HCT116 (cell line): ENCODE data around the gene UBE2O. TPM values are rescaled to one million over a fixed set of nuclear protein-coding genes. Genes with fewer than 3 reads are reported as not detected.

ENCODE experiments used
- ATAC-seq: fragments of 200-7000 bp; cut with Tn5 transposase; 2 replicates; pipeline ENCODE4 v1.9.1; 2020; ENCODE audit warnings: mild to moderate bottlenecking, moderate library complexity
- BruUV-seq: library from RNA; stranded (reverse); fragments of 400-500 nt; replicated peaks from 2 replicates; lab custom pipeline; 2021; lab: Mats Ljungman, UMichigan
- CTCF ChIA-PET: fragments of 300-600 bp; sonication (Branson Sonifier 250); formaldehyde crosslinking; loops from one replicate; lab custom pipeline; 2021; ENCODE audit warnings: antibody characterized with exemption; lab: Charles Lee
- POLR2A ChIA-PET: fragments of 300-600, 350-600 bp; sonication (Branson Sonifier 250); formaldehyde crosslinking; loops from one replicate; lab custom pipeline; 2021; ENCODE audit warnings: antibody characterized with exemption; lab: Charles Lee
- RAD21 ChIA-PET, 2 experiments: fragments of 300-600 bp; sonication (Branson Sonifier 250); formaldehyde crosslinking; loops; one replicate each; lab custom pipeline; 2023; ENCODE audit warnings: low total read pairs in 2 of 2; ENCODE audit not compliant: uncharacterized antibody in 2 of 2, unreplicated experiment in 2 of 2, low non-redundant PET in 1 of 2; lab: Charles Lee
- DNase-seq: peaks from one replicate; pipeline ENCODE4 v3.0.0-alpha.2; 2010; ENCODE audit warnings: low read depth, low spot score
- H2AFZ ChIP-seq: fragments of 200-600 bp; shearing (Covaris generic), sonication (generic); 2 replicates; pipeline ENCODE4 v1.6.1; 2017; ENCODE audit warnings: low read depth, mixed run types, mixed read lengths, antibody characterized with exemption, low read length; ENCODE audit not compliant: poor library complexity, severe bottlenecking
- H3K27ac ChIP-seq: 2 replicates; pipeline ENCODE4 v1.5.1; 2012; ENCODE audit warnings: low read depth, low read length
- H3K27me3 ChIP-seq: fragments of 200-600 bp; sonication (generic); 2 replicates; pipeline ENCODE4 v1.6.1; 2016; ENCODE audit warnings: mixed run types, low read length, mixed read lengths; ENCODE audit not compliant: insufficient read depth
- H3K36me3 ChIP-seq, 2 experiments: fragments of 200-500 bp in 1 of 2; fragments of 200-600 bp in 1 of 2; sonication (Bioruptor generic) in 1 of 2; sonication (generic) in 1 of 2; 2 replicates each; pipeline versions ENCODE4 v1.5.1 to v1.6.1; 2014 to 2016; ENCODE audit warnings: low read length in 2 of 2, inconsistent platforms in 1 of 2, mixed read lengths in 1 of 2, mixed run types in 1 of 2; ENCODE audit not compliant: insufficient read depth in 2 of 2, control insufficient read depth in 1 of 2
- H3K4me1 ChIP-seq, 2 experiments: fragments of 200-600 bp in 1 of 2; sonication (generic) in 1 of 2; 2 replicates each; pipeline versions ENCODE4 v1.5.1 to v1.6.1; 2012 to 2017; ENCODE audit warnings: low read length in 2 of 2, inconsistent platforms in 1 of 2, mild to moderate bottlenecking in 1 of 2, mixed read lengths in 1 of 2, mixed run types in 1 of 2, moderate library complexity in 1 of 2; ENCODE audit not compliant: insufficient read depth in 2 of 2, control insufficient read depth in 1 of 2
- H3K4me2 ChIP-seq: fragments of 200-600 bp; sonication (generic); 2 replicates; pipeline ENCODE4 v1.6.1; 2017; ENCODE audit warnings: mixed run types, low read length, mixed read lengths
- H3K4me3 ChIP-seq, 2 experiments: fragments of 200-600 bp in 1 of 2; sonication (generic) in 1 of 2; replicated peaks in 1 of 2; 2 replicates each; pipeline ENCODE4 v1.5.1; 2011 to 2016; ENCODE audit warnings: low read length in 2 of 2, control low read depth in 1 of 2, low read depth in 1 of 2, mild to moderate bottlenecking in 1 of 2, mixed read lengths in 1 of 2, mixed run types in 1 of 2
- H3K79me2 ChIP-seq: fragments of 200-600 bp; sonication (generic); 2 replicates; pipeline ENCODE4 v1.6.1; 2017; ENCODE audit warnings: mild to moderate bottlenecking, mixed run types, low read length, moderate library complexity, mixed read lengths; ENCODE audit not compliant: insufficient read depth
- H3K9ac ChIP-seq: fragments of 200-600 bp; sonication (generic); 2 replicates; pipeline ENCODE4 v1.6.1; 2016; ENCODE audit warnings: low read length, mixed read lengths
- H3K9me2 ChIP-seq: fragments of 200-600 bp; sonication (generic), shearing (Covaris generic); 2 replicates; pipeline ENCODE4 v1.6.1; 2017; ENCODE audit warnings: mixed run types, mild to moderate bottlenecking, moderate library complexity; ENCODE audit not compliant: insufficient read depth
- H3K9me3 ChIP-seq, 2 experiments: fragments of 200-500 bp in 1 of 2; fragments of 200-600 bp in 1 of 2; sonication (Bioruptor generic) in 1 of 2; sonication (generic) in 1 of 2; 2 replicates each; pipeline ENCODE4 v1.6.1; 2014 to 2017; ENCODE audit warnings: low read length in 2 of 2, mixed read lengths in 2 of 2, inconsistent platforms in 1 of 2, low read depth in 1 of 2, mild to moderate bottlenecking in 1 of 2, mixed run types in 1 of 2, moderate library complexity in 1 of 2; ENCODE audit not compliant: control insufficient read depth in 1 of 2, insufficient read depth in 1 of 2
- H4K20me1 ChIP-seq: fragments of 200-600 bp; sonication (generic), shearing (Covaris generic); 2 replicates; pipeline ENCODE4 v1.6.1; 2017; ENCODE audit warnings: mixed run types, mild to moderate bottlenecking, moderate library complexity; ENCODE audit not compliant: insufficient read depth
- ATF3 ChIP-seq: IDR thresholded peaks from 2 replicates; pipeline ENCODE4 v1.6.1; 2012
- CEBPB ChIP-seq: IDR thresholded peaks from 2 replicates; pipeline ENCODE4 v1.6.1; 2012; ENCODE audit warnings: low read depth
- CTCF ChIP-seq, 3 experiments: fragments of 200-600 bp in 1 of 3; sonication (generic) in 1 of 3; IDR thresholded peaks in 2 of 3; conservative IDR thresholded peaks in 1 of 3; 2 replicates each; pipeline ENCODE4 v1.5.1; 2012 to 2017; ENCODE audit warnings: low read depth in 2 of 3, low read length in 2 of 3, antibody characterized with exemption in 1 of 3, borderline replicate concordance in 1 of 3, control low read depth in 1 of 3, mild to moderate bottlenecking in 1 of 3, mixed read lengths in 1 of 3, mixed run types in 1 of 3, moderate library complexity in 1 of 3; ENCODE audit not compliant: insufficient read depth in 1 of 3
- EGR1 ChIP-seq: IDR thresholded peaks from 2 replicates; pipeline ENCODE4 v1.6.1; 2012; ENCODE audit warnings: low read depth
- ELF1 ChIP-seq: IDR thresholded peaks from 2 replicates; pipeline ENCODE4 v1.6.1; 2012; ENCODE audit warnings: low read depth, borderline replicate concordance
- EZH2 ChIP-seq: fragments of 200-600 bp; sonication (generic); IDR thresholded peaks from 2 replicates; pipeline ENCODE4 v1.6.1; 2017; ENCODE audit warnings: antibody characterized with exemption, mixed run types
- EZH2phosphoT487 ChIP-seq: fragments of 200-600 bp; IDR thresholded peaks from 2 replicates; pipeline ENCODE4 v1.6.1; 2018; ENCODE audit warnings: antibody characterized with exemption, borderline replicate concordance
- FOSL1 ChIP-seq: IDR thresholded peaks from 2 replicates; pipeline ENCODE4 v1.6.1; 2012; ENCODE audit warnings: low read depth
- JUND ChIP-seq: IDR thresholded peaks from 2 replicates; pipeline ENCODE4 v1.6.1; 2012
- MAX ChIP-seq: IDR thresholded peaks from 2 replicates; pipeline ENCODE4 v1.6.1; 2012
- POLR2A ChIP-seq: IDR thresholded peaks from 2 replicates; pipeline ENCODE4 v1.7.0; 2011; ENCODE audit warnings: borderline replicate concordance; ENCODE audit not compliant: insufficient read depth, insufficient read length; ENCODE audit errors: extremely low read depth
- POLR2AphosphoS5 ChIP-seq: IDR thresholded peaks from 2 replicates; pipeline ENCODE4 v1.6.1; 2011; ENCODE audit warnings: mild to moderate bottlenecking, low read depth, low read length, moderate library complexity
- RAD21 ChIP-seq: IDR thresholded peaks from 2 replicates; pipeline ENCODE4 v1.6.1; 2012; ENCODE audit warnings: low read depth, mild to moderate bottlenecking
- REST ChIP-seq: IDR thresholded peaks from 2 replicates; pipeline ENCODE4 v1.6.1; 2012; ENCODE audit warnings: low read depth
- SIN3A ChIP-seq: IDR thresholded peaks from 2 replicates; pipeline ENCODE4 v1.6.1; 2012; ENCODE audit warnings: low read depth
- SP1 ChIP-seq: IDR thresholded peaks from 2 replicates; pipeline ENCODE4 v1.6.1; 2012; ENCODE audit warnings: low read depth
- TCF7L2 ChIP-seq: IDR thresholded peaks from 2 replicates; pipeline ENCODE4 v1.7.0; 2011; ENCODE audit warnings: borderline replicate concordance, inconsistent platforms; ENCODE audit not compliant: insufficient read depth, insufficient read length; ENCODE audit errors: extremely low read depth
- YY1 ChIP-seq: IDR thresholded peaks from 2 replicates; pipeline ENCODE4 v1.6.1; 2011; ENCODE audit warnings: low read length, low read depth, moderate library complexity, mild to moderate bottlenecking; ENCODE audit not compliant: insufficient replicate concordance; ENCODE audit errors: extremely low read depth
- ZNF274 ChIP-seq: fragments of 200-500 bp; sonication (Bioruptor generic); IDR thresholded peaks from 2 replicates; pipeline ENCODE4 v1.6.1; 2014; ENCODE audit warnings: mild to moderate bottlenecking, low read depth, low read length, inconsistent platforms
- intact Hi-C: fragments of 100-400 bp; cut with micrococcal nuclease; formaldehyde crosslinking; loops from 2 replicates; pipeline ENCODE4 v1.10.0; 2022
- total RNA-seq: library from RNA; stranded (reverse); gene quantifications from one replicate; pipeline ENCODE4 v1.2.1, GENCODE V29; 2021; ENCODE audit not compliant: unreplicated experiment

Gene UBE2O
- total RNA-seq, 1 experiment from 2014 or later, result 59.1 TPM

- Histone ChIP-seq H3K79me2 (peaks cover 87% of the 10 kb centered on the region), H3K4me1 (peaks cover 0 to 4% of the 10 kb centered on the region in 2 experiments; a peak in 1 of 4 replicates), H4K20me1 (peaks cover 4% of the 10 kb centered on the region; the same call in 1 of the 2 replicates), H3K9ac (no peak overlapping the region), H3K9me2 (no peaks in the 10 kb centered on the region), H3K4me3 (no peak overlapping the region), H3K27me3 (no peaks in the 10 kb centered on the region), H3K9me3 (no peaks in the 10 kb centered on the region), H3K36me3 (peaks cover 0 to 4% of the 10 kb centered on the region in 2 experiments; a peak in 1 of 4 replicates), H3K27ac (no peak overlapping the region), H2AFZ (no peak overlapping the region), H3K4me2 (no peak overlapping the region)
- ChIA-PET RAD21 (no interaction called here), POLR2A (no interaction called here), CTCF (no interaction called here)
- TF ChIP-seq TCF7L2 (no peak), MAX (no peak), POLR2A (no peak), JUND (no peak), EZH2phosphoT487 (no peak), ZNF274 (no peak), SIN3A (no peak), ELF1 (no peak), CEBPB (no peak), FOSL1 (no peak), EZH2 (no peak), YY1 (no peak), SP1 (no peak), CTCF (IDR thresholded peaks at IDR 0.05 in 2 of 3, conservative IDR thresholded peaks at IDR 0.05 in 1 of 3; ENCODE audit: borderline replicate concordance in 1 of 3, insufficient read depth in 1 of 3, low read depth in 2 of 3, low read length in 2 of 3) (no peak), ATF3 (no peak), EGR1 (no peak), POLR2AphosphoS5 (no peak), RAD21 (no peak), REST (no peak)
- DNase-seq (no peak), ATAC-seq (no peak)
- no TSS peak for BruUV-seq
- intact Hi-C loops, result no loop called here
Observed at GRCh38 chr17:76420356-76421043, 32.5 kb downstream of the UBE2O start.
